ENCODE results near the gene CDK15.

The CDK15 gene

GRCh38 chr2:201820383-201821007, 14.2 kb downstream of the CDK15 start:
- TF ChIP-seq CTCF (IDR thresholded peaks at IDR 0.05; ENCODE audit: low read depth, low read length, missing control alignments), result no peak
- in situ Hi-C loops (cut with HindIII; ENCODE audit: low sequenced_read_pairs), result no loop called here
- no peak for DNase-seq (ENCODE audit: low read depth)
- H3K4me3 ChIP-seq (ENCODE audit: low read depth, low read length), result no peak overlapping the region

- no peak for DNase-seq (ENCODE audit: low read depth)
- H3K4me3 ChIP-seq (ENCODE audit: low read depth, low read length), result no peak overlapping the region
- no peak for TF ChIP-seq CTCF (IDR thresholded peaks at IDR 0.05; ENCODE audit: low read depth, low read length, missing control alignments)
- in situ Hi-C loops (cut with HindIII; ENCODE audit: low sequenced_read_pairs), result no loop called here
These were observed 14.7 kb downstream of the CDK15 start for GRCh38 chr2:201821080-201821479.

DNA sequence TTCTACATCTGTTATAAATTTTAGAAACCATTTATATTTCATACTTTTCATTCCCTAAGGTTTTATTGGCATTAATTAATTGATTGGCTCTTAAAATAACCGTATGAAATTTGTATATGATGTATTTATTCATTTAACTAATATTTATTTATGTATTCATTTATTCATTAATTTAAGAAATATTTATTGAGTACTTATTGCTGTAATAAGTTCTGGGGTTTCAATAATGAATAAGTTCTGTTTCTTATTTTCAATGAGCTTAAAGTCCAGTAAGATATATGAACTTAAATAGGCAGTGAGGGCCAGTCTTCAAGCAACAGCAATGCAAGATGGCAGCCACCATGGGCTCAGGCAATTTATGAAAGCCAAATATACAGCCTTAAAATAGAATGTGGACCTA, 17.9 kb downstream of the CDK15 start:
- no peak for DNase-seq (ENCODE audit: low read depth)
- no peak overlapping the region for H3K4me3 ChIP-seq (ENCODE audit: low read depth, low read length)
- in situ Hi-C loops (cut with HindIII; ENCODE audit: low sequenced_read_pairs), result no loop called here
- TF ChIP-seq CTCF (IDR thresholded peaks at IDR 0.05; ENCODE audit: low read depth, low read length, missing control alignments), result no peak

GRCh38 chr2:201827621-201828020, 21.3 kb downstream of the CDK15 start:
- in situ Hi-C loops (cut with HindIII; ENCODE audit: low sequenced_read_pairs), result no loop called here
- TF ChIP-seq CTCF (IDR thresholded peaks at IDR 0.05; ENCODE audit: low read depth, low read length, missing control alignments), result no peak
- no peak for DNase-seq (ENCODE audit: low read depth)
- H3K4me3 ChIP-seq (ENCODE audit: low read depth, low read length), result no peak overlapping the region

DNA sequence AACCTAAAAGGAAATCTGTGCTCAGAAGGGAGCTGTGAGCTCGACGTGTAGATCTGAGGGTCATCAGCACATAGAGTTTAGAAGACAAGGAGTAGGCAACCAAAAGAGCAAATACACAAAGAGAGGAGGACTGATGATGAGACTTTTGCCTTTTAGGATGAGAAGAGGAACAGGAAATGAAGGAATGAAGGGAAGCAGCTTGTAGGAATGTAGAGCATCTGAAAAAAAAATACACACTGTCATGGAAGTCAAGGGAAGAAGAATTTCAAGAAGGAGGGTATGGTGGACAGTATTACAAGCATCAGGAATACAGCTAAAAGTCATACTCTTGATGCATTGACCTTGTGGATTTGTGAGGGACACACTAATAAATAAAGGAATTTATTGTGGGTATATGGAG, 21.9 kb downstream of the CDK15 start:
- no peak for DNase-seq (ENCODE audit: low read depth)
- no peak for TF ChIP-seq CTCF (IDR thresholded peaks at IDR 0.05; ENCODE audit: low read depth, low read length, missing control alignments)
- in situ Hi-C loops (cut with HindIII; ENCODE audit: low sequenced_read_pairs), result no loop called here

DNA sequence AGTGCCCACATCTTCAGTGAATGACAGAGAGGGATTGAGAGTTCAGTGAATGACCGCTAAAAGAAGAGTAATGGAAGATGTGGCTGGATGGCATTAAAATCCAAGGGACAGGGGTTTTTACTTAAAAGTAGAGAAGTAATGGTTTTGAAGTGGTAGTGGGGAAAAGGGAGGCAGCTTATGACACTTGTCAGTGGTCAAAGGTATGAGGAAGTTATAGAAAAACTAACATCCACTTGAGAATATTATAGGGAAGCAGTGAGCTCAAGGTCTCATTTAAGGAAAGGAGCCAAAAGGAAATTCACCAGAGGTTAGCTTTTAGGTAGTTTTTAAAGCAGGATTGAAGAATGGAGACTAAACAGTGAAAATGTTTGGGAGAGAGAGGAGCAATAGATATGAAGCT, 24.3 kb downstream of the CDK15 start:
- in situ Hi-C loops (cut with HindIII; ENCODE audit: low sequenced_read_pairs), result no loop called here
- no peak for TF ChIP-seq CTCF (IDR thresholded peaks at IDR 0.05; ENCODE audit: low read depth, low read length, missing control alignments)
- H3K4me3 ChIP-seq (ENCODE audit: low read depth, low read length), result no peak overlapping the region
- DNase-seq (ENCODE audit: low read depth), result no peak

More for the DNA sequence above, 21.9 kb downstream of the CDK15 start:
- H3K4me3 ChIP-seq (ENCODE audit: low read depth, low read length), result no peak overlapping the region

All from astrocyte of the cerebellum (primary cell).